ENCODE data around the gene TFDP2.

DNA sequence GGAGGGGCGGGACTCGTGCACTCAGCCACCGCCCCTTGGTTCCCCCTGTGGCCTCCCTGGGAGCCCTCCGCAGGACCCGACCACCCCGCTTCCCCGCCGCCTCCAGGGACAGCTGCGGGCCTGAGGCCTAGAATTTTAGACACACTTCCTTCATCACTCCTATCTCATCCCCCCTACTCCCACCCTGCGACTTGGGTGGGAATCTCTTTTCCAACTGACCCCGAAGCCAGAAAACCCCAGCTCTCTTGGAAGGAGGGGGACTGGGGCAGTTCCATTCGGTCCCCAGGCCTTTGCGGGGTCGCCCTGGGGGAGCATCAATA, 289 bp upstream of the TFDP2 start:
- TF ChIP-seq EZH2 (IDR thresholded peaks at IDR 0.05; ENCODE audit: insufficient read depth, poor library complexity, severe bottlenecking): no peak
- TF ChIP-seq EZH2phosphoT487 (IDR thresholded peaks at IDR 0.05; ENCODE audit: insufficient read depth, low read depth): no peak

All from GM23248 (cell line).